GM19043 (cell line): ENCODE results near the gene AHSG.

Source experiments
- ATAC-seq: cut with Tn5 transposase; IDR thresholded peaks from one replicate; pipeline ENCODE4 v1.9.1; 2021; ENCODE audit warnings: low read depth; ENCODE audit not compliant: unreplicated experiment

Gene AHSG

DNA sequence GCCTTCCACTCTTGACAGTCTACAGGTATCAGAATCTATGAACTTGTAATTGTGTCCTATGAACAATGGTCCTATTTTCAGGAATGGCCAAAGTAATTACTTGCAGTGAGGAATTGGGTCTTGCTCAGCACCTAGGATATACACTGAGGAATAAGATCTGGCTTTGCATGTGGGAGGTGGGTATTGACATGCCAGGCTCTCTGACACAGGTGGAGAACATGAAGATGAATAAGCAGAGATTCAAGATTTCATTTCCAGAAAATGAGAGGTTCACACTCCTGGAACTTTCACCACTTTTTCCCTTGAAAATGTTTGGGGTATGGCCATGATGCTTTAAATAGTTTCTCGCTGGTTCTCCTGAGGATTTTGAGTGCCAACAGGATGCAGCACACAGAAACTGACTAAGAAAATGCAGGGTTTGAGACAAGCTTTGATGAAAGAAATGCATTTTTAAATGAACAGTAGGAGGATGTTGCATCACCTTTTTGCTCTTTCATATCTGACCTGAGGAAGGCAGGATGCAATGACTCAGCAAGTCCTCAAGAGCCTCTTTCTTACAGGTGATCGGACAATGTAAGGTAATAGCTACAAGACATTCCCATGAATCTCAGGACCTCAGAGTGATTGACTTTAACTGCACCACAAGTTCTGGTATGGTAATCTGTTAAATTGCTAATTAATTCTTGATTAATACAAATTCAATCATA, 56.7 kb downstream of the AHSG start:
- no peak for ATAC-seq

DNA sequence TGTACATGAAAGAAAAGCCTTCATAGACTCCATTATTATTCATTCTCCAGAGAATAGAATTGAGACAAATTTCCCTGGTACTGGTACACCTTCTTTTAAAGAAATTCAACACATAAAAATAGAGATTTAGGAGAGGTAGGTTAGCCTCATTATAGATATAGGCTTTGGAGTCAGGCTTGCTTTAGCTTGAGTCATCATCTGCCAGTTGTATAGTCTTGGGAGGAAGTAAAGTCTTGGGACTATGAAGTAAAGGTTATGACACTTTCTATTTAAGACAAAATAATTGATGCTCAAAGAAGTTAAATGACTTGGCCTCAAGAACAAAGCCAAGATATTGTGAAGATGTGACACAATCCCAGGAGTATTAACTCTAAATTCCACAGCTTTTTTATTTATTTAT, 57.3 kb downstream of the AHSG start:
- ATAC-seq = no peak
